Gastrocnemius medialis (tissue), 4 donors: ENCODE measurements around the gene AP3B2.

Experiments used
- CTCF ChIP-seq, 5 experiments: fragments of 450-650 bp in 3 of 5; fragments of 200-600 bp in 2 of 5; sonication (generic) in 2 of 5; IDR thresholded peaks in 4 of 5; conservative IDR thresholded peaks in 1 of 5; 1 replicate in 4 of 5; 2 replicates in 1 of 5; pipeline ENCODE4 v1.5.1; 2016 to 2019; ENCODE audit warnings: antibody characterized with exemption in 5 of 5, mild to moderate bottlenecking in 3 of 5, moderate library complexity in 3 of 5
- POLR2A ChIP-seq, 2 donors: fragments of 450-650 bp; IDR thresholded peaks; one replicate each; pipeline ENCODE4 v1.6.1; 2017; ENCODE audit warnings: antibody characterized with exemption in 2 of 2, mild to moderate bottlenecking in 2 of 2, moderate library complexity in 2 of 2

DNA sequence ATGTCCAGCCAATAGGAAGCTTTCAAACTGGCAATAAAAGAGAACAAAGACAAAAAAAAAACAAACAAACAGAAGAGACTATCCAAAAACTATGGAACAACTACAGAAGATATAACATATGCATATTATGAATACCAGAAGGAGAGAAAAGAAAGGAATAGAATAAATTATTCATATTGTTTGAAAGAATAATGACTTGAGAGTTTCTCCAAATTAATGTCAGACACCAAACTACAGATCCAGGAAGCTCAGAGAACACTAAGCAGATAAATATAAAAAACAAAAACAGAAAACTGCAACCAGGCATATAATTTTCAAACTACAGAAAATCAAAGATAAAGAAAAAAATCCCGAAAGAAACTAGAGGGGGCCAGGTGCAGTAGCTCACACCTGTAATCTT, 34.1 kb upstream of the AP3B2 start:
- TF ChIP-seq CTCF (IDR thresholded peaks at IDR 0.05 in 4 of 5, conservative IDR thresholded peaks at IDR 0.05 in 1 of 5) (no peak), POLR2A (IDR thresholded peaks at IDR 0.05) (no peak)
